Panc1 (cell line): ENCODE data around the gene ALK. TPM values are rescaled to one million over a fixed set of nuclear protein-coding genes. Genes with fewer than 3 reads are reported as not detected.

Experiments
- ATAC-seq: fragments of 200-7000 bp; cut with Tn5 transposase; 2 replicates; pipeline ENCODE4 v1.9.1; 2020; ENCODE audit warnings: mild to moderate bottlenecking, moderate library complexity
- BruUV-seq: library from RNA; stranded (reverse); fragments of 400-500 nt; replicated peaks from 2 replicates; lab custom pipeline; 2021; lab: Mats Ljungman, UMichigan
- CTCF ChIA-PET: fragments of 300-600 bp; sonication (Branson Sonifier 250); formaldehyde crosslinking; loops from one replicate; lab custom pipeline; 2022; ENCODE audit warnings: antibody characterized with exemption; lab: Charles Lee
- POLR2A ChIA-PET: fragments of 300-600 bp; sonication (Branson Sonifier 250); formaldehyde crosslinking; loops from one replicate; lab custom pipeline; 2022; ENCODE audit warnings: antibody characterized with exemption; lab: Charles Lee
- DNase-seq: peaks from one replicate; pipeline ENCODE4 v3.0.0-alpha.2; 2010; ENCODE audit warnings: low read depth, low spot score
- H3K27ac ChIP-seq: 2 replicates; pipeline ENCODE4 v1.5.1; 2011; ENCODE audit warnings: mild to moderate bottlenecking, low read length, inconsistent platforms
- H3K27me3 ChIP-seq: fragments of 200-500 bp; sonication (Bioruptor generic); 2 replicates; pipeline ENCODE4 v1.6.0; 2014; ENCODE audit warnings: low read length, inconsistent platforms; ENCODE audit not compliant: control insufficient read depth, insufficient read depth
- H3K36me3 ChIP-seq: fragments of 200-500 bp; sonication (Bioruptor generic); 2 replicates; pipeline ENCODE4 v1.5.1; 2014; ENCODE audit warnings: inconsistent platforms, mild to moderate bottlenecking, low read length, moderate library complexity; ENCODE audit not compliant: control insufficient read depth, insufficient read depth
- H3K4me1 ChIP-seq: 2 replicates; pipeline ENCODE4 v1.5.1; 2011; ENCODE audit warnings: inconsistent platforms, mild to moderate bottlenecking, low read length, moderate library complexity; ENCODE audit not compliant: control insufficient read depth, insufficient read depth
- H3K4me3 ChIP-seq, 2 experiments: 2 replicates each; pipeline ENCODE4 v1.5.1; 2011 to 2012; ENCODE audit warnings: low read depth in 2 of 2, low read length in 2 of 2, mild to moderate bottlenecking in 2 of 2, inconsistent platforms in 1 of 2, moderate library complexity in 1 of 2
- H3K9me3 ChIP-seq: fragments of 200-500 bp; sonication (Bioruptor generic); 2 replicates; pipeline ENCODE4 v1.5.1; 2014; ENCODE audit warnings: low read depth, mild to moderate bottlenecking, inconsistent platforms, low read length, moderate library complexity; ENCODE audit not compliant: control insufficient read depth, insufficient read depth
- POLR2AphosphoS5 ChIP-seq: IDR thresholded peaks from 2 replicates; pipeline ENCODE4 v1.6.1; 2012; ENCODE audit warnings: mild to moderate bottlenecking, low read depth, low read length, moderate library complexity
- SIN3A ChIP-seq: IDR thresholded peaks from 2 replicates; pipeline ENCODE4 v1.6.1; 2012; ENCODE audit warnings: low read depth, mild to moderate bottlenecking, low read length, moderate library complexity, borderline replicate concordance; ENCODE audit not compliant: insufficient read depth
- TCF7L2 ChIP-seq: IDR thresholded peaks from 2 replicates; pipeline ENCODE4 v1.6.1; 2011; ENCODE audit warnings: mild to moderate bottlenecking, low read depth, low read length, inconsistent platforms
- in situ Hi-C: cut with HindIII; loops from 2 replicates; pipeline ENCODE4 v1.10.0; 2016; ENCODE audit warnings: low sequenced_read_pairs, low pct_unique_long_range_greater_than_20kb
- intact Hi-C: fragments of 100-400 bp; cut with micrococcal nuclease; formaldehyde crosslinking; loops from one replicate; pipeline ENCODE4 v1.10.0; 2022; ENCODE audit not compliant: unreplicated experiment
- total RNA-seq: library from RNA; stranded (reverse); gene quantifications from one replicate; pipeline ENCODE4 v1.2.1, GENCODE V29; 2021; ENCODE audit not compliant: unreplicated experiment
- TF ChIP-seq, protein P1 (sequence below), 2 experiments: IDR thresholded peaks; 2 replicates each; pipeline ENCODE4 v1.6.1; 2011 to 2012; ENCODE audit warnings: low read depth in 2 of 2, control low read depth in 1 of 2, low read length in 1 of 2, mild to moderate bottlenecking in 1 of 2, moderate library complexity in 1 of 2; ENCODE audit not compliant: insufficient read depth in 1 of 2
- TF ChIP-seq, protein P2 (sequence below): fragments of 450-650 bp; IDR thresholded peaks from 2 replicates; pipeline ENCODE4 v1.5.1; 2017; ENCODE audit warnings: mild to moderate bottlenecking

ALK gene
- total RNA-seq, 1 experiment from 2014 or later, result not detected

DNA sequence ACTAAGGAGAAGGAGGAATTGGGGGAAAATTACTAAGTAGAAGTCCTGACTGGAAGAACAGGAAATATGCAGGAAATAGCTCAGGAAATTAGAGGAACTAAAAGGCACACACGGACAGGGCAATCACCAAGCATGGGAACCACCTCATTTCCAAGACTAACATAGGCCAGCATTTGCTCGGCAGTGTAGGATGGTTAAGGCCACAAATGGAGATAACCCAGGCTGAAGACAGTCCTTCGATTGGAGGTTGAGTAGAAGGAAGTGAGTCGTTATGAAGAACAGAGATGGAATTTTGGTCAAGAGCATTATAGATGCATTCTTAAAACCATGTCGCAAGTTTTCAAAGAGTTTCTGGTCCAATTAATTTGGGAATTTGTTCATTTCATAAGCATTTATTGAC lies 401.4 kb downstream of the ALK start:
- H3K4me3 ChIP-seq, result no peak overlapping the region
- H3K36me3 ChIP-seq, result no peaks in the 10 kb centered on the region
- in situ Hi-C loops, result no loop called here
- TF ChIP-seq SIN3A (no peak), POLR2AphosphoS5 (no peak), TCF7L2 (no peak)
- TF ChIP-seq, protein P1, sequence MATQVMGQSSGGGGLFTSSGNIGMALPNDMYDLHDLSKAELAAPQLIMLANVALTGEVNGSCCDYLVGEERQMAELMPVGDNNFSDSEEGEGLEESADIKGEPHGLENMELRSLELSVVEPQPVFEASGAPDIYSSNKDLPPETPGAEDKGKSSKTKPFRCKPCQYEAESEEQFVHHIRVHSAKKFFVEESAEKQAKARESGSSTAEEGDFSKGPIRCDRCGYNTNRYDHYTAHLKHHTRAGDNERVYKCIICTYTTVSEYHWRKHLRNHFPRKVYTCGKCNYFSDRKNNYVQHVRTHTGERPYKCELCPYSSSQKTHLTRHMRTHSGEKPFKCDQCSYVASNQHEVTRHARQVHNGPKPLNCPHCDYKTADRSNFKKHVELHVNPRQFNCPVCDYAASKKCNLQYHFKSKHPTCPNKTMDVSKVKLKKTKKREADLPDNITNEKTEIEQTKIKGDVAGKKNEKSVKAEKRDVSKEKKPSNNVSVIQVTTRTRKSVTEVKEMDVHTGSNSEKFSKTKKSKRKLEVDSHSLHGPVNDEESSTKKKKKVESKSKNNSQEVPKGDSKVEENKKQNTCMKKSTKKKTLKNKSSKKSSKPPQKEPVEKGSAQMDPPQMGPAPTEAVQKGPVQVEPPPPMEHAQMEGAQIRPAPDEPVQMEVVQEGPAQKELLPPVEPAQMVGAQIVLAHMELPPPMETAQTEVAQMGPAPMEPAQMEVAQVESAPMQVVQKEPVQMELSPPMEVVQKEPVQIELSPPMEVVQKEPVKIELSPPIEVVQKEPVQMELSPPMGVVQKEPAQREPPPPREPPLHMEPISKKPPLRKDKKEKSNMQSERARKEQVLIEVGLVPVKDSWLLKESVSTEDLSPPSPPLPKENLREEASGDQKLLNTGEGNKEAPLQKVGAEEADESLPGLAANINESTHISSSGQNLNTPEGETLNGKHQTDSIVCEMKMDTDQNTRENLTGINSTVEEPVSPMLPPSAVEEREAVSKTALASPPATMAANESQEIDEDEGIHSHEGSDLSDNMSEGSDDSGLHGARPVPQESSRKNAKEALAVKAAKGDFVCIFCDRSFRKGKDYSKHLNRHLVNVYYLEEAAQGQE (IDR thresholded peaks at IDR 0.05; ENCODE audit: insufficient read depth in 1 of 2, low read depth in 2 of 2, low read length in 1 of 2), result no peak
- TF ChIP-seq, protein P2, sequence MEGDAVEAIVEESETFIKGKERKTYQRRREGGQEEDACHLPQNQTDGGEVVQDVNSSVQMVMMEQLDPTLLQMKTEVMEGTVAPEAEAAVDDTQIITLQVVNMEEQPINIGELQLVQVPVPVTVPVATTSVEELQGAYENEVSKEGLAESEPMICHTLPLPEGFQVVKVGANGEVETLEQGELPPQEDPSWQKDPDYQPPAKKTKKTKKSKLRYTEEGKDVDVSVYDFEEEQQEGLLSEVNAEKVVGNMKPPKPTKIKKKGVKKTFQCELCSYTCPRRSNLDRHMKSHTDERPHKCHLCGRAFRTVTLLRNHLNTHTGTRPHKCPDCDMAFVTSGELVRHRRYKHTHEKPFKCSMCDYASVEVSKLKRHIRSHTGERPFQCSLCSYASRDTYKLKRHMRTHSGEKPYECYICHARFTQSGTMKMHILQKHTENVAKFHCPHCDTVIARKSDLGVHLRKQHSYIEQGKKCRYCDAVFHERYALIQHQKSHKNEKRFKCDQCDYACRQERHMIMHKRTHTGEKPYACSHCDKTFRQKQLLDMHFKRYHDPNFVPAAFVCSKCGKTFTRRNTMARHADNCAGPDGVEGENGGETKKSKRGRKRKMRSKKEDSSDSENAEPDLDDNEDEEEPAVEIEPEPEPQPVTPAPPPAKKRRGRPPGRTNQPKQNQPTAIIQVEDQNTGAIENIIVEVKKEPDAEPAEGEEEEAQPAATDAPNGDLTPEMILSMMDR, result no peak
- ChIA-PET CTCF (no interaction called here), POLR2A (no interaction called here)
- H3K4me1 ChIP-seq, result no peaks in the 10 kb centered on the region
- no TSS peak for BruUV-seq
- no peaks in the 10 kb centered on the region for H3K9me3 ChIP-seq
- ATAC-seq, result no peak
- intact Hi-C loops, result no loop called here
- H3K27ac ChIP-seq, result no peak overlapping the region
- no peaks in the 10 kb centered on the region; the same call in 1 of the 2 replicates for H3K27me3 ChIP-seq
- DNase-seq, result no peak

DNA sequence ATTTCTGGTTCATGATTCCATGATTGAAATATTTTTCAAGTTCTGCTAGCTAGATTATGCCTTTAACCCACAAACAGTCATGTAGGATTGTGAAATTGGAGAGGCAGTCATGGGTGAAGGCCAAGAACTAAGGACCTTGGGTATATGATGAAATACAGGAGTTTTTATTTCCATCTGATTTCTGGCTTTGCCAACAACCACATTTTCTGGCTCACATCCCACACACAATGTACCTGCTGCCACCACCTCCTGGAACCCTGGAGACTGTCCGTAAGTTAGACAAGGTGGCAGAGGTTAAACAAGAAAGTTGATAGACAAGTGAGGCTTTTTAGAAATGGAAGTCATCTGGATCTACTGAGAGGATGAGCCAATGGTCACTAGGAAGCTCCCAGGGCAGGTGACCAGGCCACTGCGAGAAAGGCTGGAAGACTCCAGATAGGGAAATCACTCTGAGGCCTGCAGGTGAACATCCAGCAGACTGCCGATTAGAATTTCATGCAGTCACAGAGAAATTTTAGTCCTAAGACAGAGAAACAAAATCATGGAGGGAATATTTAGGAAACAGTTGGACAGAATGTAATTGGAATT lies 402.0 kb downstream of the ALK start:
- CTCF ChIA-PET, result no interaction called here

More for the DNA sequence above, 402.0 kb downstream of the ALK start:
- POLR2A ChIA-PET, result no interaction called here
- H3K4me3 ChIP-seq, result no peak overlapping the region
- no peak for ATAC-seq
- no peak overlapping the region for H3K27ac ChIP-seq
- in situ Hi-C loops (no loop called here), intact Hi-C loops (no loop called here)
- H3K36me3 ChIP-seq, result no peaks in the 10 kb centered on the region
- no peaks in the 10 kb centered on the region; the same call in 1 of the 2 replicates for H3K27me3 ChIP-seq
- no peaks in the 10 kb centered on the region for H3K4me1 ChIP-seq
- H3K9me3 ChIP-seq, result no peaks in the 10 kb centered on the region
- DNase-seq, result no peak
- no TSS peak for BruUV-seq
- no peak for TF ChIP-seq TCF7L2
- TF ChIP-seq, protein P2, result no peak
- no peak for TF ChIP-seq SIN3A
